ENCODE measurements around the gene ARFIP2.
"Not testable (repeated sequence)": the region's sequence is repeated elsewhere in the genome, so short reads cannot be mapped to it uniquely, and the experiment has no call there.

ARFIP2 gene

DNA sequence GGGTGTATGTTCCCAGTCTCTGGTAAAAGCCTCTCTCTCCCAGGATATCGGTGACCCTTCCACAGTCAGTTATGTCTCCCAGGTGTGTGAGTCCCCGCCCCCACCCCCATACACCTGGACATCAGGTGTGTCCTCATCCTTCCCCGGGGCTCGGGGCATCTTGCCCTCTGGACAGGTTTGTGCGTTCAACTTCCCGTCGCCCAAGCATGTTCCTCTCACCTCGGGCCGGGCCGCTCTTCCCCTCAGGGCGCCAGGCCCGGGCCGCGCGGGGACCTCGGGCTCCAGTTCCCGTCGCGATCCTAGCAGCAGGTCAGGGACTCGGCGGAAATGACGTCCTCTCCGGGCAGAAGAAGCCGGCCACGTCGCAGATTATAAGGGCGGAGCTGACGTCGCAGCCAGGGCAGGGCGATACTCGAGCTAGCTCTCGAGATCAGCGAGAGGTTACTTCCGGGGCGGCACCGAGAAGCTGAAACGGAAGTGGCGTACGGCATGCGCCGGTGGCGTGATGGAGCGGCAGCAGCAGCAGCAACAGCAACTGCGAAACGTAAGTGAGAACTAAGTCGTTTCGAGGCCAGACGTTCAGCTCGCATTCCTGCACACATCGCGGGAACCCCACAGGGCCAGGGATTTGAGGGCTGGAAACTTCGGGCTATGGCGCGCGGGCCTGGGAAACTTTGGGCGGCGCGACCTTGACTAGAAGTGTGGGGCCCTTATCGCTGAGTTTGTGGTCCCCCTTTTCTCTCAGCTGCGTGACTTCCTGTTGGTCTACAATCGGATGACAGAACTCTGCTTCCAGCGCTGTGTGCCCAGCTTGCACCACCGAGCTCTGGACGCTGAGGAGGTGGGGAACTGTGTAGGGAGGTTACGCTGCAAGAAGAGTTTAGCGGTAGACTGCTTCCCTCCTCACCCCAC is at the start of gene ARFIP2, which contains the start of gene TIMM10B:
Gene ARFIP2 (minus strand): TSS at position 320 of the 912 bp plus-strand sequence. CDS start 910 bp downstream, outside the sequence.
Gene TIMM10B (plus strand): TSS at position 490 of the 912 bp plus-strand sequence. CDS start 16 bp downstream, at position 506.
- peak; percentile 95 for DNase-seq (ENCODE audit: low read depth)
- peak within 1 kb of the TSS; percentile 97 for H3K4me3 ChIP-seq (ENCODE audit: low read length)
- TF ChIP-seq CTCF (conservative IDR thresholded peaks at IDR 0.05; ENCODE audit: low read depth, low read length) = no peak

- no peak for DNase-seq (ENCODE audit: low read depth)
- TF ChIP-seq CTCF (conservative IDR thresholded peaks at IDR 0.05; ENCODE audit: low read depth, low read length) = no peak
- H3K4me3 ChIP-seq (ENCODE audit: low read length) = no peak overlapping the region
These were observed 49.7 kb upstream of the ARFIP2 start for GRCh38 chr11:6530848-6531247.

- TF ChIP-seq CTCF (conservative IDR thresholded peaks at IDR 0.05; ENCODE audit: low read depth, low read length) = no peak
- DNase-seq (ENCODE audit: low read depth) = no peak
- H3K4me3 ChIP-seq (ENCODE audit: low read length) = no peak overlapping the region
These were observed 48.1 kb upstream of the ARFIP2 start for GRCh38 chr11:6529266-6529665.

DNA sequence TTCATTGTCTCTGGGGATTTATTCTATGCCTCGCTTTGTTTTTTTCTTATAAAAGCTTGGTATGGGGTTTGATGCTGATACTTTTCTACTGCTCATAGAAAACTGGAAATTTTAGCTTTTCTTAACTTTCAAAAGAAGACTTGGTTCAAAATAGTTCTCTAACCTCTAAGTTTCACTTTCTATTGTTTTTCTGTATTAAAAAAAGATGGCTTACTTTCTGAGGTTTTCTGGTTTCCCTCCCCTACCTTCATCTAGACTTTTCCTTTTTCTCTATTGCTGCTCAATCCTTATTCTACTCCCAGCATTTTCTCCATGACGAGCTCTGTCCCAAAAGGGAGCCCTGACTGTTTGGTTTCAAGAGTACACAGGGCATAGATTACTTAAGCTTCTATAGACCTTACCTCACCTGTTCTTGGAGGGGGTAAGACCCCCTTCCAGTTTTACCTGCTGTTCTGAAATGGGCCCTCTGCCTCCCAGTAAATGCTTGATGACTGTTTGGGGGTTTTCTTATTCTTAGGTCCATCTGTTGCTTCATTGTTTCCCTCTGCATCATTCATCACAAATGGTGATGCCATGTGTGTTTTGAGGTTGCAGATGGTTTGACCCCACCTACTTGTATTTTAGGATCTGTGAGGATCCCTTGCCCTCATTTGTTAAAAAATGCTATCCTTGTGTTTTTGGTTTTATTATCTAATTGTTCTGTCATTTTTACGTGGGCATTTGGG is 45.4 kb upstream of the ARFIP2 start:
- no peak for DNase-seq (ENCODE audit: low read depth)
- no peak for TF ChIP-seq CTCF (conservative IDR thresholded peaks at IDR 0.05; ENCODE audit: low read depth, low read length)
- no peak overlapping the region for H3K4me3 ChIP-seq (ENCODE audit: low read length)

- DNase-seq (ENCODE audit: low read depth) = peak; percentile 17
- no peak overlapping the region for H3K4me3 ChIP-seq (ENCODE audit: low read length)
- TF ChIP-seq CTCF (conservative IDR thresholded peaks at IDR 0.05; ENCODE audit: low read depth, low read length) = no peak
These were observed 42.1 kb upstream of the ARFIP2 start for GRCh38 chr11:6523253-6523652.

- not testable (repeated sequence) for DNase-seq (ENCODE audit: low read depth)
These were observed 40.8 kb upstream of the ARFIP2 start for GRCh38 chr11:6521946-6522345.

DNA sequence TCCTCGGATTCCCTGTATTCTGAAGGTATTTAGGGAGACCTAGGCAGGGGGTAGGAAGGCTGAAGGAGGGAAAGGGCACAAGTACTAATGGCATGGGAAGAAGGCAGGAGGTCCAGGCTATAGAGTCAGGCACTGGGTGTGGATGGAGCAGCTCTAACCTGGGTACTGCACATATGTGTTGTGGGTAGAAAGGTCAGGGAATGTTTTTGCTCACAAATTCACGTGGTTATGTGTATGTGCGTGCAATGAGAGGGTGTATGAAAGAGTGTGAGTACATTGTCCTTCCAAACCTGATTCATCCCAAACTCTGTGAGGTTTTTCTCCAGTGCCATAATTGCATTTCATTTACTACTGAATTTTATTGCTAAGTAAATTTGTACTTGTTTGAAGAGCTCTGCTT is 39.1 kb upstream of the ARFIP2 start:
- no peak for DNase-seq (ENCODE audit: low read depth)
- H3K4me3 ChIP-seq (ENCODE audit: low read length) = no peak overlapping the region
- no peak for TF ChIP-seq CTCF (conservative IDR thresholded peaks at IDR 0.05; ENCODE audit: low read depth, low read length)

More at GRCh38 chr11:6521946-6522345, 40.8 kb upstream of the ARFIP2 start:
- not testable (repeated sequence) for H3K4me3 ChIP-seq (ENCODE audit: low read length)
